ENCODE results near the gene SCUBE1.

Gene SCUBE1

GRCh38 chr22:43210631-43211515 lies 132.3 kb downstream of the SCUBE1 start:
- no peak for DNase-seq

- no peak for DNase-seq
These were observed 133.2 kb downstream of the SCUBE1 start for GRCh38 chr22:43209971-43210370.

GRCh38 chr22:43209523-43209890 lies 133.7 kb downstream of the SCUBE1 start:
- no peak for DNase-seq

- no peak for DNase-seq
These were observed 134.3 kb downstream of the SCUBE1 start for GRCh38 chr22:43208703-43209522.

DNA sequence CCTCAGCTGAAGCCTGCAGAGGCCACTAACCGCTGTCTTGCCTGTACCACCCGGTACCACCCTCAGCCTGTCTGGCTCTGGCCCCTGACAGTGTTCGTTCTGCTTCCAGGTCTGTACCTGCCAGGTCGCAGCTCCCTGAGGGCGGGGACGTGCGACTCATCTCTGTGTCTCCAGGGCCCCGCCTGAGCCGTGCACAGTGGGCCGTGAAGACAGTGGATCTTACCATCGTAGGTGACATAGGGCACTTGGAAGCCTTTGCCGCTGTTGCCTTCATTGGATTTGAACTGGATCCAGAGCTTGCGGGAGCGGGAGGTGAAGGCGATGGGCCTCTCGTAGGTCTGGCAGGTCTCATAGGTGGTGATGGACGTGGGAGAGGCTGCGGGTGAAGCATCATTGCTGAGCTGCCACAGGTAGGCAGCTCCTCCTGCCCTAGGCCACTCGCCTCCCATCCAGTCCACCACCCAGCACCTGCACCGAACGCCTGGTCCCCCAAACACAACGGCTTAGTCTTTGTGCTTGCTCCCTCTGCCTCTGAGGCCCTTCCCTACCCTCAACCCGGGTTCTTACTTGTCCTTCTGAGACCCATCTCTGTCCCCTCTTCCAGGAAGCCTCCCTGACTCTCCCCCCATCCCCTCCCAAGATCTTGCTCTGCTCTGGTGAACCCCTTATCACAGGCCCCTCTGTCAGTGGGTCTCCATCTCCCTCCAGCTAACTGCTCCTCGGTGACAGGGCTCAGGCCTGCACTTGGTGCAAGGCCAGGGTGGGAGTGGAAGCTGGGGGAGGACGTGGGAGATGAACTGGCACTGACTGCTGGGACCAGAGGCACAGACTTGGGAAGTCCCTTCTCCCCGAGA lies 135.1 kb downstream of the SCUBE1 start:
- DNase-seq, result no peak

- no peak for DNase-seq
These were observed 135.8 kb downstream of the SCUBE1 start for GRCh38 chr22:43207386-43207785.

- DNase-seq, result no peak
These were observed 136.5 kb downstream of the SCUBE1 start for GRCh38 chr22:43206509-43207161.

DNA sequence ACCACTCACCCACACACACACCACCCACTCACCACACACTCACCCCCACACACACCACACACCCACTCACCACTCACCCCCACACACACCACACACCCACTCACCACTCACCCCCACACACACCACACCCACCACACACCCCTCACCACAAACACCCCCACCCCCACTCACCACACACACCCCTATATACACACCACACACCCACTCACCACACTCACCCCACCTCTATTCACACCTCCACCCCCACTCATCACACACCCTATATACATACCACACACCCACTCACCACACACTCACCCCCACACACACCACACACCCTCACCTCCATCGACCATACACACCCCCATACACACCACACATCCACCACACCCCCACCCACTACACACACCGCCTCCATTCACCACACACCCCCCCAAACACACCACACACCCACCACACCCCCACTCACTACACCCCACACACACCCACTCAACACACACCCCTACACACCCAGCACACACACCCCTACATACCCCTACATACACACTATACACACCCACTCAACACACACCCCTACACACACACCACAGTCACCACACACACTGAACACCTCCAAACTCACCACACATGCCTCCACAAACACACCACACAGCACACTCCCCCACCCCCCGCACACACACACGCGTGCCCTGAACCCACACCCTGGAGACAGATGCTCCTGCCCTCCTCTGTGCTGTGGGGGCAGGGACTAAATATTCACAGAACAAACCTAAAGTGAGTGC lies 137.2 kb downstream of the SCUBE1 start:
- no peak for DNase-seq

- DNase-seq, result no peak
These were observed 137.9 kb downstream of the SCUBE1 start for GRCh38 chr22:43205261-43205691.

DNA sequence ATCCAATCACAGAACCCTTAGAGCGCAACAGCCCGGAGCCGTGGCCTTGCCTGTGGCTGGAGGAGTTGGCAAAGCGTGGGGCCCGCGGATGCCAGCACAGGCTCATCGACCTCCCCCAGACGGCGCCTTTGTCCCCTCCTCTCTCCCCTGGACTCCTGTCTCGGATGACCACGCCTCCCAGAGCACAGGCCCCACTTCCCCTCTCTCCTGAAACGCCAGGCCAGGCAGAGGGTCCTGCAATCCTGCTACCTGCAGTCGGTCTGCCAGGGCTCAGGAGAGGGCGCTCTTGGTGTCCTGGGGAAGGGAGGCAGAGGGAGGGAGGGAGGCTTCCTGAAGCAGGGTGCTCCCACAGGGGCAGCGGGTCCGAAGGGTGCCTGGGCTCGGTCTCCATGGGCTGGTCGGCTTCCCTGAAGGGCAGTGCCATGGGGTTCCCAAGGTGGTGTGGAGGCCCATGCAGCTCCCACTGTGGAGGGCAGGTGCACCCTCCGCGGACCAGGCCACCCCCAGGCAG lies 139.6 kb downstream of the SCUBE1 start:
- no peak for DNase-seq

DNA sequence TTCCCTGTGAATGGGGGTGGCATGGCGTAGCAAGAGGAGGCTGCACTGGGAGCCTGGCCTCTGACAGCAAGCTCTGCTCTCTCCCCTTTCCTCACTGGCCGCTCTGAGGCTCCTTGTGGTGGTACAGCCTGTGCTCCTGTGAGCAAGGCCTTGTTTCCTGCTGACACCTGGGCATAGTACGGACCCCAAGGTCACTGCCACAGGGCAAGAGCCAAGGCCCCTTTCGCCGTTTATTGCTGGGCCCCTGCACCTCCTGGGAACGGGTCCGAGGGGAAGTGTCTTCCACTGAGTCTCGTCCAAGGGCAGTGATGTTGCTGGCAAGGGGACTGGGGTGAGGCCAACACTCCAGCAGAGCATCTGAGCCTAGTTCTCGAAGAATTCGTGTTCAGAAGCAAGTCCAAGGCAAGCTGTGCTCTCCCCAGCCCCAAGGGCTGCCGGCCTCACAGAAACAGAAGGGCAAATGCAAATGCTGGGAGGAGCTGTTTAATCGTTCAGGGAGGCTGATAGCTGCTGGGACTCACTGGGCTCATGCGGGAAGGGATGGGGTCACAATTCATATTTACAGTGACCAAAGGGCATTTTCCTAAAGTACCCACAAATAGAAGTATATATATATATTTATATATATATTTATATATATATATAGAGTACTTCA lies 140.3 kb downstream of the SCUBE1 start:
- DNase-seq, result no peak

GRCh38 chr22:43202326-43202725 lies 140.8 kb downstream of the SCUBE1 start:
- DNase-seq, result no peak

- no peak for DNase-seq
These were observed 141.5 kb downstream of the SCUBE1 start for GRCh38 chr22:43201486-43202219.

- DNase-seq, result no peak
These were observed 142.6 kb downstream of the SCUBE1 start for GRCh38 chr22:43200555-43200954.

DNA sequence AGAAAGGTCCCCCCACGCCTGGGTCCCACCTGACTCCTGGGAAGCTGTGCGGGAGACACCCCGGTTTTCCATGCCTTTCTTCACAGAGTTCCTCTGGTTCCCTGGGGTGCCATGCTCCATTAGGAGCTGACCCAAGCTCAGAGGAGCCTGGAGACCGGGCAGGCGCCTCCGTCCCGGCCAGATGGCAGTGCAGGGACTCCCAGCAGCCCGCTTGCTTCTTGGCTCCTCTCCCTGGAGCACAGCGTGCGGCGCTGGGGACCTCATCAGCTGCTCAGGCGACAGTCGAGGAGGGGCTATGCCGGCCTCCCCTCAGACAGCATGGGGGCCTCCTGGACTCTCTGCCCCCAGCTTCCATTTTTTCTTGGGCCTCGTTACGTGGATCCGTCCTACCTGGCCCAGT lies 143.1 kb downstream of the SCUBE1 start:
- DNase-seq, result no peak

DNA sequence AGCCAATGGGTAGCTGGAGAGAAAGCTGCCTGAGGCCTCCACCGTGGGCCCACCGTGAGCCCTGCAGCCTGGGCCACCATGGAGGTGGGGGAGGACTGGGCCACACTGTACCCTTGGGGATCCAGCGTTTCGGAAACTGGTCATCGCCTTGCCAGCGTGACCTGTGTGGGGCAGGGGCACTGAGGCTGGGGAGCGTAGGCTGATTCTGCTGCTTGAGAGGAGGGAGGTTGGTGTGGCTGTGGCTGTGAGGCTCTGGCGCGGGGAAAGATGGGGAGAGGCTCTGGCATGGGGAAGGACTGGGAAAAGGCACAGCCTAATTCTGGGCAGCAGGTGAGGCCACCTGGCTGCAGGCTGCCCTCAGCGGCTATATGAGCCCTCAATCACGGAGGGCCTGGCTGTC lies 143.6 kb downstream of the SCUBE1 start:
- DNase-seq, result no peak

DNA sequence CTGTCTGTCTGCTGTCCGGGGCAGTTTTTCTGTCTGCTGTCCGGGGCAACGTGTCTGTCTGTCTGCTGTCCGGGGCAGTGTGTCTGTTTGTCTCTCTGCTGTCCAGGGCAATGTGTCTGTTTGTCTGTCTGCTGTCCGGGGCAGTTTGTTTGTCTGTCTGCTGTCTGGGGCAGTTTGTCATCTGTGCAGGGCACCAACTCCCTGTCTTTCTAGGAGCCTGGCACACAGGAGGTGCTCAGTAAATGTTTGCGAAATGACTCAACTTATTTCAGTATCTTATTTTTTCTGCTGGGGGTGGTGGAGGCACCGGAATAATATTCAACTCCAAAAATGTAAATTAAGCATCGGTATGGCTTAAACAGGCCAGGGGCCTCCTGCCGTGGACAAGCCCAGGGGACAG lies 144.2 kb downstream of the SCUBE1 start:
- no peak for DNase-seq

DNA sequence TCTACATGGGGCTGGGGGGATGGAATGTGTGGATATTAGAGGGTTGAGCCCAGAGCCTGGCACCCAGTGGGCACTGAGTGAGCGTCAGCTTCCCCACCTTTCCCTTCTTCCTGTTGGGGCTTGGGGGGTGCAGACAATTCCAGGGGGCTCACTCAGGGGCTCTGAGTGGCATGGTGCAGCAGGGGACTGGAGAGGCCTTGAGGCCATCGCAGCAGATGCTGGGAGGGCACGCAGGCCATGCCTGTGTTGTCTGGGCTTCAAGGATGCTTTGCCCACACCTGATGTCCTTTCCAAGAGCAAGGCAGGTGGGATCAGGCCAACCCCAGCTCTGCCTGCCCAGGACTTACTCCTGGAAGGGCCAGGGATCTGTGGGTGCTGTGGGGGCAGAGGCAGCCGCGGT lies 145.0 kb downstream of the SCUBE1 start:
- DNase-seq, result no peak

GRCh38 chr22:43197271-43197941 lies 145.8 kb downstream of the SCUBE1 start:
- no peak for DNase-seq

- DNase-seq, result no peak
These were observed 151.3 kb downstream of the SCUBE1 start for GRCh38 chr22:43191831-43192230.

All from NCI-H774 (cell line).